Muscle of leg (tissue), 11 donors: ENCODE data around the gene DGLUCY. TPM values are rescaled to one million over a fixed set of nuclear protein-coding genes. Genes with fewer than 3 reads are reported as not detected.

Source experiments
- DNase-seq: peaks from one replicate; pipeline ENCODE4 v3.0.0; 2013
- H3K27ac ChIP-seq: one replicate; pipeline ENCODE4 v1.5.1; 2013; ENCODE audit warnings: mild to moderate bottlenecking, low read length, control low read depth
- H3K27me3 ChIP-seq: one replicate; pipeline ENCODE4 v1.6.1; 2013; ENCODE audit warnings: low read length; ENCODE audit not compliant: control insufficient read depth, insufficient read depth
- H3K36me3 ChIP-seq: one replicate; pipeline ENCODE4 v1.6.1; 2013; ENCODE audit warnings: low read length; ENCODE audit not compliant: control insufficient read depth, insufficient read depth
- H3K4me1 ChIP-seq: one replicate; pipeline ENCODE4 v1.6.1; 2013; ENCODE audit warnings: low read length; ENCODE audit not compliant: control insufficient read depth, insufficient read depth
- H3K4me3 ChIP-seq: one replicate; pipeline ENCODE4 v1.5.1; 2013; ENCODE audit warnings: low read length, control low read depth
- H3K9me3 ChIP-seq: replicated peaks from 2 replicates; pipeline ENCODE4 v1.6.1; 2013; ENCODE audit warnings: low read depth, low read length; ENCODE audit not compliant: control insufficient read depth
- WGBS: methylation state at CpG from one replicate; pipeline ENCODE4 v1.1.5; 2013; ENCODE audit warnings: missing lambda C conversion rate; ENCODE audit not compliant: insufficient coverage; 5-methylcytosine and 5-hydroxymethylcytosine counted together
- polyA plus RNA-seq, 8 donors: library from polyadenylated mRNA; unstranded; fragments of 120-200 nt; gene quantifications; one replicate each; pipeline versions ENCODE4 v1.2.1 to v1.2.3, GENCODE V29; 2013; ENCODE audit warnings: inconsistent platforms in 1 of 8, low replicate concordance in 1 of 8; ENCODE audit not compliant: insufficient read length in 8 of 8, insufficient read depth in 1 of 8
- total RNA-seq: library from RNA; stranded (reverse); fragments of 120-200 nt; gene quantifications from one replicate; pipeline ENCODE4 v1.2.4, GENCODE V29; 2013

Gene DGLUCY
- total and polyA plus RNA-seq, 9 donors: 22.8 to 29.2 (median 25.9) TPM

GRCh38 chr14:91159906-91160305, 46.0 kb downstream of the DGLUCY start:
- Histone ChIP-seq H3K27me3 (no peaks in the 10 kb centered on the region), H3K36me3 (peaks cover 38% of the 10 kb centered on the region), H3K9me3 (no peaks in the 10 kb centered on the region), H3K4me3 (no peak overlapping the region), H3K27ac (no peak overlapping the region), H3K4me1 (peaks cover 14% of the 10 kb centered on the region)
- no peak for DNase-seq
- 86% methylated on average over 2 of the region's 6 CpGs for WGBS

- WGBS: 64% methylated on average over 10 of the region's 14 CpGs
- Histone ChIP-seq H3K36me3 (peaks cover 49% of the 10 kb centered on the region), H3K27me3 (no peaks in the 10 kb centered on the region), H3K4me1 (peaks cover 6% of the 10 kb centered on the region), H3K27ac (no peak overlapping the region), H3K4me3 (no peak overlapping the region), H3K9me3 (no peaks in the 10 kb centered on the region)
- DNase-seq: peak; percentile 41
Observed at GRCh38 chr14:91163316-91163715, 49.4 kb downstream of the DGLUCY start.

- peaks cover 6% of the 10 kb centered on the region for H3K4me1 ChIP-seq
- H3K27ac ChIP-seq: no peak overlapping the region
- peaks cover 55% of the 10 kb centered on the region for H3K36me3 ChIP-seq
Observed at GRCh38 chr14:91164676-91165075, 50.8 kb downstream of the DGLUCY start.

GRCh38 chr14:91167380-91167770, 53.5 kb downstream of the DGLUCY start:
- peaks cover 41% of the 10 kb centered on the region for H3K36me3 ChIP-seq
- peaks cover 26% of the 10 kb centered on the region for H3K4me1 ChIP-seq
- H3K27me3 ChIP-seq: no peaks in the 10 kb centered on the region
- no peak overlapping the region for H3K4me3 ChIP-seq
- H3K9me3 ChIP-seq: no peaks in the 10 kb centered on the region
- no peak overlapping the region for H3K27ac ChIP-seq
- WGBS: 84% methylated on average over 4 of the region's 5 CpGs
- no peak for DNase-seq

More at GRCh38 chr14:91164676-91165075, 50.8 kb downstream of the DGLUCY start:
- Histone ChIP-seq H3K9me3 (no peaks in the 10 kb centered on the region), H3K4me3 (no peak overlapping the region), H3K27me3 (no peaks in the 10 kb centered on the region)
- no peak for DNase-seq
- WGBS: no CpG with 5 or more reads among the region's 1 CpG

- H3K27me3 ChIP-seq: no peaks in the 10 kb centered on the region
- no peak for DNase-seq
- H3K27ac ChIP-seq: no peak overlapping the region
- H3K4me3 ChIP-seq: no peak overlapping the region
- WGBS: 96% methylated on average over 6 of the region's 8 CpGs
- H3K9me3 ChIP-seq: no peaks in the 10 kb centered on the region
- H3K4me1 ChIP-seq: peaks cover 20% of the 10 kb centered on the region
- H3K36me3 ChIP-seq: peaks cover 38% of the 10 kb centered on the region
Observed at GRCh38 chr14:91169951-91170350, 56.1 kb downstream of the DGLUCY start.

GRCh38 chr14:91170504-91171121, 56.7 kb downstream of the DGLUCY start:
- no peak overlapping the region for H3K27ac ChIP-seq
- H3K36me3 ChIP-seq: peaks cover 33% of the 10 kb centered on the region
- H3K27me3 ChIP-seq: no peaks in the 10 kb centered on the region
- no peak overlapping the region for H3K4me3 ChIP-seq
- DNase-seq: peak; percentile 43
- 43% methylated on average over 9 of the region's 9 CpGs for WGBS
- H3K9me3 ChIP-seq: no peaks in the 10 kb centered on the region
- peaks cover 20% of the 10 kb centered on the region for H3K4me1 ChIP-seq

GRCh38 chr14:91171291-91171690, 57.4 kb downstream of the DGLUCY start:
- no peak for DNase-seq
- Histone ChIP-seq H3K9me3 (no peaks in the 10 kb centered on the region), H3K27ac (no peak overlapping the region), H3K27me3 (no peaks in the 10 kb centered on the region), H3K4me3 (no peak overlapping the region), H3K4me1 (peaks cover 20% of the 10 kb centered on the region), H3K36me3 (peaks cover 36% of the 10 kb centered on the region)
- 46% methylated on average over 5 of the region's 5 CpGs for WGBS

GRCh38 chr14:91173221-91173670, 59.4 kb downstream of the DGLUCY start:
- Histone ChIP-seq H3K9me3 (no peaks in the 10 kb centered on the region), H3K36me3 (peaks cover 33% of the 10 kb centered on the region), H3K27ac (no peak overlapping the region), H3K27me3 (no peaks in the 10 kb centered on the region), H3K4me3 (no peak overlapping the region), H3K4me1 (peaks cover 20% of the 10 kb centered on the region)
- 48% methylated on average over 10 of the region's 10 CpGs for WGBS
- DNase-seq: peak; percentile 87

- peaks cover 30% of the 10 kb centered on the region for H3K36me3 ChIP-seq
Observed at GRCh38 chr14:91173904-91174303, 60.0 kb downstream of the DGLUCY start.

GRCh38 chr14:91175291-91176201, 61.7 kb downstream of the DGLUCY start:
- 71% methylated on average over 3 of the region's 10 CpGs for WGBS
- Histone ChIP-seq H3K27ac (no peak overlapping the region), H3K27me3 (no peaks in the 10 kb centered on the region), H3K9me3 (no peaks in the 10 kb centered on the region), H3K4me3 (no peak overlapping the region), H3K36me3 (peaks cover 22% of the 10 kb centered on the region), H3K4me1 (peaks cover 12% of the 10 kb centered on the region)
- no peak for DNase-seq

More at GRCh38 chr14:91173904-91174303, 60.0 kb downstream of the DGLUCY start:
- no CpG with 5 or more reads among the region's 4 CpGs for WGBS
- H3K4me3 ChIP-seq: no peak overlapping the region
- no peak for DNase-seq
- H3K9me3 ChIP-seq: no peaks in the 10 kb centered on the region
- no peaks in the 10 kb centered on the region for H3K27me3 ChIP-seq
- H3K4me1 ChIP-seq: peaks cover 20% of the 10 kb centered on the region
- no peak overlapping the region for H3K27ac ChIP-seq
